IMR-90 (cell line): ENCODE measurements around the gene ATF7IP2. TPM values are rescaled to one million over a fixed set of nuclear protein-coding genes. Genes with fewer than 3 reads are reported as not detected.

ENCODE experiments used
- ATAC-seq: fragments of 200-7000 bp; cut with Tn5 transposase; 2 replicates; pipeline ENCODE4 v1.9.1; 2020; ENCODE audit warnings: low read depth, mild to moderate bottlenecking, moderate library complexity
- BruUV-seq: library from RNA; stranded (reverse); fragments of 400-500 nt; replicated peaks from 2 replicates; lab custom pipeline; 2021; lab: Mats Ljungman, UMichigan
- CTCF ChIA-PET: fragments of 300-600 bp; formaldehyde crosslinking; extraction: SDS; loops from one replicate; lab custom pipeline; 2021; ENCODE audit warnings: antibody characterized with exemption; lab: Yijun Ruan, JAX
- POLR2A ChIA-PET: fragments of 300-600 bp; sonication (Branson Sonifier 250); formaldehyde crosslinking; loops from one replicate; lab custom pipeline; 2022; ENCODE audit warnings: antibody characterized with exemption; ENCODE audit not compliant: unreplicated experiment; lab: Charles Lee
- DNase-seq: peaks from one replicate; pipeline ENCODE4 v3.0.0; 2013
- H2AFZ ChIP-seq: replicated peaks from 2 replicates; pipeline ENCODE3; 2013; ENCODE audit warnings: low read length, mild to moderate bottlenecking; ENCODE audit not compliant: poor library complexity
- H2AK5ac ChIP-seq: 2 replicates; pipeline ENCODE4 v1.6.1; 2013; ENCODE audit warnings: low read depth, low read length, inconsistent platforms
- H2AK9ac ChIP-seq: replicated peaks from 2 replicates; pipeline ENCODE3; 2013; ENCODE audit warnings: mild to moderate bottlenecking, low read depth, low read length, moderate library complexity; ENCODE audit not compliant: poor library complexity
- H2BK120ac ChIP-seq: 2 replicates; pipeline ENCODE4 v1.6.1; 2013; ENCODE audit warnings: low read depth, low read length, inconsistent platforms
- H2BK15ac ChIP-seq: 3 replicates; pipeline ENCODE4 v1.6.1; 2013; ENCODE audit warnings: low read depth, low read length, inconsistent platforms
- H2BK20ac ChIP-seq: 2 replicates; pipeline ENCODE4 v1.6.1; 2013; ENCODE audit warnings: low read depth, mild to moderate bottlenecking, inconsistent platforms, low read length, moderate library complexity
- H2BK5ac ChIP-seq: 2 replicates; pipeline ENCODE4 v1.6.1; 2013; ENCODE audit warnings: mild to moderate bottlenecking, low read depth, low read length, inconsistent platforms; ENCODE audit not compliant: poor library complexity, severe bottlenecking
- H3K14ac ChIP-seq: replicated peaks from 2 replicates; pipeline ENCODE4 v1.6.1; 2013; ENCODE audit warnings: low read depth, low read length, inconsistent platforms
- H3K18ac ChIP-seq: 2 replicates; pipeline ENCODE4 v1.6.1; 2013; ENCODE audit warnings: low read depth, low read length, control low read depth
- H3K23ac ChIP-seq: 2 replicates; pipeline ENCODE4 v1.6.1; 2013; ENCODE audit warnings: low read depth, low read length, inconsistent platforms
- H3K27ac ChIP-seq: 2 replicates; pipeline ENCODE4 v1.5.1; 2013; ENCODE audit warnings: mild to moderate bottlenecking, control low read depth, low read length; ENCODE audit not compliant: insufficient read depth
- H3K27me3 ChIP-seq: 2 replicates; pipeline ENCODE4 v1.6.1; 2013; ENCODE audit warnings: low read length; ENCODE audit not compliant: control insufficient read depth, insufficient read depth
- H3K36me3 ChIP-seq: 2 replicates; pipeline ENCODE4 v1.6.1; 2013; ENCODE audit warnings: low read length, mixed read lengths; ENCODE audit not compliant: control insufficient read depth, insufficient read depth
- H3K4ac ChIP-seq: 2 replicates; pipeline ENCODE4 v1.6.1; 2013; ENCODE audit warnings: low read depth, low read length, inconsistent platforms
- H3K4me1 ChIP-seq: 2 replicates; pipeline ENCODE4 v1.6.1; 2013; ENCODE audit warnings: low read length, mixed read lengths; ENCODE audit not compliant: control insufficient read depth, insufficient read depth
- H3K4me2 ChIP-seq: 2 replicates; pipeline ENCODE4 v1.6.1; 2013; ENCODE audit warnings: low read depth, mild to moderate bottlenecking, control low read depth, low read length, moderate library complexity
- H3K4me3 ChIP-seq: 2 replicates; pipeline ENCODE4 v1.5.1; 2013; ENCODE audit warnings: low read depth, mild to moderate bottlenecking, control low read depth, low read length, moderate library complexity; ENCODE audit not compliant: insufficient read depth
- H3K56ac ChIP-seq: 2 replicates; pipeline ENCODE4 v1.6.1; 2013; ENCODE audit warnings: low read length, inconsistent platforms; ENCODE audit not compliant: insufficient read depth; ENCODE audit errors: extremely low read depth
- H3K79me1 ChIP-seq, 2 experiments: 2 replicates each; pipeline ENCODE4 v1.6.1; 2013; ENCODE audit warnings: low read length in 2 of 2, inconsistent platforms in 1 of 2, low read depth in 1 of 2
- H3K9ac ChIP-seq: 2 replicates; pipeline ENCODE4 v1.6.1; 2013; ENCODE audit warnings: low read depth, low read length, control low read depth
- H3K9me1 ChIP-seq: 2 replicates; pipeline ENCODE4 v1.6.1; 2013; ENCODE audit warnings: low read length, inconsistent platforms; ENCODE audit not compliant: insufficient read depth
- H3K9me3 ChIP-seq: 2 replicates; pipeline ENCODE4 v1.6.1; 2013; ENCODE audit warnings: low read length; ENCODE audit not compliant: control insufficient read depth, insufficient read depth
- H4K20me1 ChIP-seq: 2 replicates; pipeline ENCODE4 v1.6.1; 2013; ENCODE audit warnings: low read length, inconsistent platforms; ENCODE audit not compliant: insufficient read depth
- H4K5ac ChIP-seq: 2 replicates; pipeline ENCODE4 v1.6.1; 2013; ENCODE audit warnings: mild to moderate bottlenecking, low read depth, low read length, control low read depth
- H4K8ac ChIP-seq, 2 experiments: 2 replicates each; pipeline ENCODE4 v1.6.1; 2013; ENCODE audit warnings: low read depth in 2 of 2, low read length in 2 of 2, control low read depth in 1 of 2, inconsistent platforms in 1 of 2
- H4K91ac ChIP-seq: 2 replicates; pipeline ENCODE4 v1.6.1; 2013; ENCODE audit warnings: low read depth, low read length, inconsistent platforms; ENCODE audit not compliant: insufficient read depth
- RCOR1 ChIP-seq: IDR thresholded peaks from 2 replicates; pipeline ENCODE4 v1.6.1; 2012; ENCODE audit warnings: mild to moderate bottlenecking, low read length, improper control_type of control experiment; ENCODE audit not compliant: insufficient replicate concordance
- WGBS, 2 experiments: methylation state at CpG; one replicate each; pipeline versions ENCODE4 v1.1.5 to v1.1.7; 2013; ENCODE audit warnings: missing lambda C conversion rate in 2 of 2; ENCODE audit not compliant: insufficient read length in 1 of 2; ENCODE audit errors: extremely low coverage in 2 of 2; 5-methylcytosine and 5-hydroxymethylcytosine counted together
- dilution Hi-C: fragments of 300-500 bp; cut with HindIII; formaldehyde crosslinking; loops from one replicate; pipeline ENCODE4 v1.14.3; 2018; ENCODE audit warnings: low sequenced_read_pairs; ENCODE audit not compliant: unreplicated experiment
- in situ Hi-C: fragments of 300-500 bp; cut with MboI; formaldehyde crosslinking; loops from 3 replicates; pipeline ENCODE4 v1.14.3; 2019; ENCODE audit warnings: low sequenced_read_pairs, inconsistent platforms, mixed read lengths
- intact Hi-C: fragments of 100-400 bp; cut with micrococcal nuclease; formaldehyde crosslinking; loops from 2 replicates; pipeline ENCODE4 v1.10.0; 2022
- polyA plus RNA-seq, 3 experiments: library from polyadenylated mRNA; depleted of rRNA; stranded (reverse); fragments of >200 nt; gene quantifications; 2 replicates each; pipeline ENCODE4 v1.2.3, GENCODE V29; 2012; ENCODE audit warnings: low replicate concordance in 1 of 3
- total RNA-seq: library from RNA; depleted of rRNA; stranded (reverse); fragments of >200 nt; gene quantifications from 2 replicates; pipeline ENCODE4 v1.2.3, GENCODE V29; 2012

The ATF7IP2 gene
- total and polyA plus RNA-seq, 2 of the 4 experiments (the other 2 are of a cell fraction) = 2.7 to 3.6 TPM

- Histone ChIP-seq H3K79me1 (no peaks in the 10 kb centered on the region), H3K9me1 (no peaks in the 10 kb centered on the region), H2BK20ac (no peak overlapping the region), H3K4me1 (no peaks in the 10 kb centered on the region), H4K8ac (no peak overlapping the region), H2AK9ac (no peak overlapping the region), H3K27ac (no peak overlapping the region), H3K36me3 (no peaks in the 10 kb centered on the region), H3K23ac (no peak overlapping the region), H2BK5ac (no peak overlapping the region), H4K20me1 (no peaks in the 10 kb centered on the region), H3K18ac (no peak overlapping the region), H3K56ac (no peak overlapping the region), H3K4me2 (no peak overlapping the region), H3K14ac (no peak overlapping the region), H2AK5ac (no peak overlapping the region), H3K4me3 (no peak overlapping the region), H4K5ac (no peak overlapping the region), H3K27me3 (no peaks in the 10 kb centered on the region), H2BK15ac (no peak overlapping the region), H4K91ac (no peak overlapping the region), H2AFZ (no peak overlapping the region), H3K4ac (no peak overlapping the region), H3K9ac (no peak overlapping the region), H3K9me3 (peaks cover 8% of the 10 kb centered on the region), H2BK120ac (no peak overlapping the region)
- POLR2A ChIA-PET = no interaction called here
- DNase-seq (no peak), ATAC-seq (no peak)
- intact Hi-C loops (no loop called here), dilution Hi-C loops (no loop called here), in situ Hi-C loops (no loop called here)
- TF ChIP-seq RCOR1 = no peak
- 100% methylated on average over 1 of the region's 2 CpGs; no CpG with 5 or more reads in 1 of the 2 experiments for WGBS, 2 experiments
- CTCF ChIA-PET = no interaction called here
- no TSS peak for BruUV-seq
These were observed 47.4 kb upstream of the ATF7IP2 start for GRCh38 chr16:10338426-10338825.
